NT2/D1 (cell line): ENCODE data around the gene LPP.

Experiments used
- DNase-seq: peaks from one replicate; pipeline ENCODE4 v3.0.0-alpha.2; 2011; ENCODE audit warnings: low read depth, low spot score
- H3K27me3 ChIP-seq: 2 replicates; pipeline ENCODE4 v1.6.0; 2011; ENCODE audit warnings: mild to moderate bottlenecking; ENCODE audit not compliant: insufficient read length, insufficient read depth
- H3K36me3 ChIP-seq: 2 replicates; pipeline ENCODE4 v1.6.1; 2011; ENCODE audit warnings: mild to moderate bottlenecking, low read length, mixed read lengths; ENCODE audit not compliant: insufficient read depth, insufficient read length
- H3K4me1 ChIP-seq: 2 replicates; pipeline ENCODE4 v1.5.1; 2011; ENCODE audit not compliant: insufficient read depth, insufficient read length
- H3K4me3 ChIP-seq: 2 replicates; pipeline ENCODE4 v1.5.1; 2011; ENCODE audit warnings: low read depth; ENCODE audit not compliant: insufficient read length
- H3K9ac ChIP-seq: 2 replicates; pipeline ENCODE4 v1.6.0; 2011; ENCODE audit warnings: low read depth; ENCODE audit not compliant: insufficient read length
- H3K9me3 ChIP-seq: 2 replicates; pipeline ENCODE4 v1.5.1; 2011; ENCODE audit warnings: mild to moderate bottlenecking, low read length; ENCODE audit not compliant: insufficient read depth
- SUZ12 ChIP-seq: IDR thresholded peaks from 2 replicates; pipeline ENCODE4 v1.6.1; 2011; ENCODE audit not compliant: insufficient read length, insufficient read depth; ENCODE audit errors: extremely low read depth
- YY1 ChIP-seq: IDR thresholded peaks from 2 replicates; pipeline ENCODE4 v1.6.1; 2011; ENCODE audit not compliant: insufficient read length, insufficient read depth
- ZNF274 ChIP-seq: IDR thresholded peaks from 2 replicates; pipeline ENCODE4 v1.6.1; 2011; ENCODE audit warnings: mild to moderate bottlenecking, low read depth, low read length

The LPP gene

DNA sequence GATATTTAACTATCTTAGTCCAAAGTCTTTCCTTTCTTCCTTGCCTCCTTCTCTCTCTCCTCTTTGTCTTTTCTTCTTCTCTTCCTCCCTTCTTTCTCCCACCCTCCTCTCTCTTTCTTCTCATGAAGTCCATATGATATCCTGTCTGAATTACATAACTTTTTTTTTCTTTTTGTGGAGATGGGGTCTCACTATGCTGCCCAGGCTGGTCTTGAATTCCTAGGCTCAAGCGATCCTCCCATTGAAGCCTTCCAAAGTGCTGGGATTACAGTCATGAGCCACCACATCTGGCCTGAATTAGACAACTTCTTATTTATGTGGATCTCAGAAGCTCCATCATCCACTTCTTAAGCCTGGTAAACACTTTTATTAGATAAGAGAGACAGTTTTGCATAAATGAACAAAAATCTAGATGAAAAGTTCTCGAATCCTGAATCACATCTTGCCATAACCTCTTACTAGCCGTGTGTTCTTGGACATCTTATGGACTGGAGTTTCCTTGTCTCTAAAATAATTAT lies 206.5 kb downstream of the LPP start:
- no peak overlapping the region for H3K4me3 ChIP-seq
- no peak overlapping the region for H3K9ac ChIP-seq
- no peaks in the 10 kb centered on the region for H3K9me3 ChIP-seq
- H3K4me1 ChIP-seq = no peaks in the 10 kb centered on the region
- TF ChIP-seq ZNF274 (no peak), SUZ12 (no peak), YY1 (no peak)
- no peak for DNase-seq
- no peaks in the 10 kb centered on the region for H3K27me3 ChIP-seq
- no peaks in the 10 kb centered on the region for H3K36me3 ChIP-seq

DNA sequence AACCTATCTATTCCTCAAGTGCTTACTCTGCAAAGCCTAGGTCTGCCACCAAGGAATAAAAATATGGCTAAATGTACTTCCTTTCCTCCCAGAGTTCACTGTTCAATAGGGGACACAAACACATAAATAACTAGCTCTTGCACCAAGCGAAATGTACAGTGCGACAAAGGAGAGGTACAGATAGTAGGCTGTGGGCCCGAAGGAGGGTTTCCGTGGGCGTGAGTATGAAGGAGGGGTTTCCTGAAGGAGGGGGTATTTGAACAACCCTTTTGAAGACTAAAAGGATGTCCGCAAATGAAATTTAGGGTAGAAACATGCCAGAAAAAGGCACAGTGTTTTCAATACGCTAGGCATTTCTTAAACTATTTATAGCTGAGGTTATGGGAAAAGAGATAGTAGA lies 207.9 kb downstream of the LPP start:
- no peak for DNase-seq
- Histone ChIP-seq H3K4me1 (no peaks in the 10 kb centered on the region), H3K27me3 (no peaks in the 10 kb centered on the region), H3K9me3 (no peaks in the 10 kb centered on the region), H3K9ac (no peak overlapping the region), H3K4me3 (no peak overlapping the region), H3K36me3 (no peaks in the 10 kb centered on the region)
- TF ChIP-seq ZNF274 = no peak
- TF ChIP-seq SUZ12 = no peak
- TF ChIP-seq YY1 = no peak

DNA sequence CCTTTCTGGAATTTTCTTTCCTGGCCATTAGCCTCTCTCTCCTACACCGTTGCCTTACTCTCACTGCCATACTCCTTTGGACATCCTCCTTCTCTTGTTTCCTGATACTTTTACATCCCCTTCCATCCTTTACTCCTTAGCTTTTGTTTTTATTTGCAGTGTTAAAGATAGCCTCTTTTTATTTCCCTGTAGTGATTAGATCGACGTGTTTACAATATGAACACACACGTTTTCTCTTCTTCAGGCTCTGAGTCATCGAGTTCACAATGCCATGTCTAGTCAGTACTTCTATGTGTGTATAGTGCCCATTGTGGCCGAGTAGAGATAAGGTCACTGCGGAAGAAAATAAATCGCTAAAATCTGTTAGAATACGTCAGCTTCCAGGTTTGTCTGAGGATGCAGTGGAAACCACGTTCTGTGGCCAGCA lies 208.5 kb downstream of the LPP start:
- no peak overlapping the region for H3K9ac ChIP-seq
- no peaks in the 10 kb centered on the region for H3K36me3 ChIP-seq
- H3K27me3 ChIP-seq = no peaks in the 10 kb centered on the region
- H3K4me1 ChIP-seq = no peaks in the 10 kb centered on the region
- no peak for TF ChIP-seq YY1
- TF ChIP-seq SUZ12 = no peak
- no peak for TF ChIP-seq ZNF274
- H3K4me3 ChIP-seq = no peak overlapping the region
- DNase-seq = no peak
- H3K9me3 ChIP-seq = no peaks in the 10 kb centered on the region

DNA sequence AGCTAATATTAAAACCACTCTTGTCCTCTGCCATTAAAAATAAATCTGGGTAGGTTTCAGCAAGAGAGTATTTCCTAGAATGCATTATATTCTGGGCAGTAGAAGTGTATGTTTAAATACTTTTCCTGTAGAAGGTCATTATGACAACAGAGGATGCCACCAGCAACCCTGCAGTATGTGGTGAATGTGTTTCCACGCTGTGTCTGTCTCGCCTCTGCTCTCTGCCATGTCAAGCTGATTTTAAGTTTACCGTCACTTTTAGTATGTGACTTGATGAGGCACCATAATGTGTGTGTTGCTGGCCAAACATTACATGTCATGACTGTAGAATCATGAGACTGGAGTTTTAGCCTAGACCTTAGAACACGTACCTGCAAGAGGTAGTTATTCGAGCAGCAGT lies 211.2 kb downstream of the LPP start:
- H3K9me3 ChIP-seq = no peaks in the 10 kb centered on the region
- no peaks in the 10 kb centered on the region for H3K4me1 ChIP-seq
- H3K4me3 ChIP-seq = no peak overlapping the region
- no peaks in the 10 kb centered on the region for H3K36me3 ChIP-seq
- TF ChIP-seq YY1 (no peak), ZNF274 (no peak), SUZ12 (no peak)
- no peaks in the 10 kb centered on the region for H3K27me3 ChIP-seq
- no peak overlapping the region for H3K9ac ChIP-seq
- no peak for DNase-seq

DNA sequence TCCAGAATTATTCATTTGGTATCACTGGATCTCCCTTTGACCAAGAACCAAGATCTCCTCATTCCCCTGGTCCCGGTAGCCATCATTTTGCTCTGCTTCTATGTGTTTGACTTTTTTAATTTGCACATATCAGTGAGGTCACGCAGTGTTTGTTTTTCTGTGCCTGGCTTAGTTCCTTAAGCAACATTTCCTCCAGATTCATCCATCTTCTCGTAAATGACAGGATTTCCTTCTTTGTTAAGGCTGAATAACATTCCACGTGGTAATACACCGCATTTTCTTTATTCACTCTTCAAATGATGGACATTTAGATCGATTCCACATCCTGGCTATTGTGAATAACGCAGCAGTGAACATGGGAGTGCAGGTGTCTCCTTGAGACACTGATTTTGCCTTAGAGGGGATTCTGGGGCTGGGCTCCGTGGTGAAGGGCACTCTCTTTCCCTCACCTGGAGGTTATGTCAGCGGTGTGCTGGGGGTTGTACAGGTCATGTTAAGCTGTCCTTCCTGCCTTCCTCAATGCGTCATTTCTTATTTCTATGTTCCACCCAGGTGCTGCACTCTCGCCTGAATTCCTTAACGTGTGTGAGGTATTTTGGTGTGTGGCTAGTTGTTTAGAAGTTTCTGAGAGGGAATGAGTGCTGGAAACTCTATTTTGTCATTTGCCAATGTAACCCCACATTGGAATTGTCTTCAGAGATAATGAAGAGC lies 212.2 kb downstream of the LPP start:
- no peak for DNase-seq
- Histone ChIP-seq H3K27me3 (no peaks in the 10 kb centered on the region), H3K9me3 (no peaks in the 10 kb centered on the region), H3K4me3 (no peak overlapping the region), H3K4me1 (no peaks in the 10 kb centered on the region), H3K36me3 (no peaks in the 10 kb centered on the region), H3K9ac (no peak overlapping the region)
- no peak for TF ChIP-seq SUZ12
- TF ChIP-seq ZNF274 = no peak
- TF ChIP-seq YY1 = no peak

DNA sequence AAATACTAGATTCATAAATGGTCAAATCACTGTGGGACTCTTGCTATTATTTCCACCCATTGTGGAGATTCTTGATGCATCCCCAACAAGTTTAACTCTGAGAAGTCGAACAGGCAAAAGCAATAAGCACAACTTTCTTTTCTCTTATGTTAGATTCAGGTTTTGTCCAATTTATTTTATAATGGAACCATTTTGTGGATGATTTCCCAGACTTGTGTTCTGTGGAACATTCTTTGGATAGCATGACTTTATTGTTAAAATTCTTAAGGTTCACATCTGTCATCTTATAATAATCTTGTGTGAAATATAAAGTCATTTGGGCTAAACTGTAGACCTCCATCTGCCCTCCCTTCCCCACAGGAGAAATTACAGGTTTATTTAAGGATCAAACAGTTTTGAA lies 213.7 kb downstream of the LPP start:
- Histone ChIP-seq H3K9ac (no peak overlapping the region), H3K4me3 (no peak overlapping the region), H3K36me3 (no peaks in the 10 kb centered on the region), H3K9me3 (no peaks in the 10 kb centered on the region), H3K27me3 (no peaks in the 10 kb centered on the region), H3K4me1 (no peaks in the 10 kb centered on the region)
- DNase-seq = no peak
- TF ChIP-seq YY1 (no peak), ZNF274 (no peak), SUZ12 (no peak)

DNA sequence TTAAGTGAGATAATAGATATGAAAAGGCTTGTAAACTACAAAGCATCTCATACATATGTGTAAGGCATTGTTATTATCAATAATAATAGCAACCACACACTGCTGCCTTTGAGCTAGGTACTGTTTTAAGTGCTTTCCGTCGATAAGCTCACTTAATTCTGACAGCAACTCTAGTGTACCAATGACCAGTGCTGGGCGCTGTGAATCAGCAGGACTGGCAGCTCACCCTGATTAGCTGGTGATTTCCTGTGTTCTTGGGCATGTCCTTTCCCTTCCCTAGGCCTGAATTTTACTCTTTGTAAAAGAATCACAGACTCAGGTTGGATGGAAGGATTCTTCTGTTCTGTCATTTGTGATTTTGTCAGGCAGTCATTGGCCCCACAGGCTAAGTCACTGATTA lies 215.6 kb downstream of the LPP start:
- H3K4me1 ChIP-seq = no peaks in the 10 kb centered on the region
- no peak for DNase-seq
- no peaks in the 10 kb centered on the region for H3K9me3 ChIP-seq
- TF ChIP-seq SUZ12 (no peak), YY1 (no peak), ZNF274 (no peak)
- H3K36me3 ChIP-seq = no peaks in the 10 kb centered on the region
- no peaks in the 10 kb centered on the region for H3K27me3 ChIP-seq
- H3K9ac ChIP-seq = no peak overlapping the region
- no peak overlapping the region for H3K4me3 ChIP-seq
